Keratinocyte (primary cell): ENCODE results near the gene P2RX2. TPM values are rescaled to one million over a fixed set of nuclear protein-coding genes. Genes with fewer than 3 reads are reported as not detected.

ENCODE experiments used
- DNase-seq: peaks from one replicate; pipeline ENCODE4 v3.0.0-alpha.2; 2011; ENCODE audit warnings: low read depth, missing footprints, low spot score
- FAIRE-seq: peaks from 2 replicates; lab custom pipeline; 2011; peaks lifted over from hg19 to GRCh38; lab: Jason Lieb, UNC
- H2AFZ ChIP-seq: 2 replicates; pipeline ENCODE4 v1.6.0; 2012; ENCODE audit warnings: low read length, control low read depth, inconsistent platforms; ENCODE audit not compliant: control insufficient read depth
- H3K27ac ChIP-seq: 2 replicates; pipeline ENCODE4 v1.5.1; 2011; ENCODE audit warnings: low read length; ENCODE audit not compliant: control insufficient read depth, insufficient read depth
- H3K27me3 ChIP-seq: 3 replicates; pipeline ENCODE4 v1.6.0; 2011; ENCODE audit warnings: low read length; ENCODE audit not compliant: control insufficient read depth, insufficient read depth; ENCODE audit errors: extremely low read depth
- H3K36me3 ChIP-seq, 2 experiments: 2 replicates in 1 of 2; 3 replicates in 1 of 2; pipeline ENCODE4 v1.5.1; 2011; ENCODE audit warnings: low read length in 2 of 2, mild to moderate bottlenecking in 1 of 2; ENCODE audit not compliant: control insufficient read depth in 2 of 2, insufficient read depth in 2 of 2; ENCODE audit errors: extremely low read depth in 1 of 2
- H3K4me1 ChIP-seq: 3 replicates; pipeline ENCODE4 v1.5.1; 2011; ENCODE audit warnings: low read length; ENCODE audit not compliant: control insufficient read depth, insufficient read depth; ENCODE audit errors: extremely low read depth
- H3K4me2 ChIP-seq: 3 replicates; pipeline ENCODE4 v1.6.0; 2011; ENCODE audit warnings: low read depth, low read length; ENCODE audit not compliant: control insufficient read depth, insufficient read depth; ENCODE audit errors: extremely low read depth
- H3K4me3 ChIP-seq, 3 experiments: fragments of 200-600 bp in 1 of 3; sonication (generic) in 1 of 3; 2 replicates in 2 of 3; 3 replicates in 1 of 3; pipeline ENCODE4 v1.5.1; 2011 to 2016; ENCODE audit warnings: low read length in 3 of 3, mild to moderate bottlenecking in 3 of 3, control low read depth in 2 of 3, inconsistent platforms in 1 of 3, low read depth in 1 of 3, mixed read lengths in 1 of 3, mixed run types in 1 of 3, moderate library complexity in 1 of 3; ENCODE audit not compliant: control insufficient read depth in 2 of 3, insufficient read depth in 2 of 3; ENCODE audit errors: extremely low read depth in 1 of 3
- H3K79me2 ChIP-seq: 2 replicates; pipeline ENCODE4 v1.6.0; 2012; ENCODE audit warnings: low read length; ENCODE audit not compliant: control insufficient read depth, insufficient read depth
- H3K9ac ChIP-seq: 3 replicates; pipeline ENCODE4 v1.6.0; 2011; ENCODE audit warnings: low read length; ENCODE audit not compliant: control insufficient read depth, insufficient read depth; ENCODE audit errors: extremely low read depth
- H3K9me1 ChIP-seq: 3 replicates; pipeline ENCODE4 v1.6.0; 2011; ENCODE audit warnings: low read length; ENCODE audit not compliant: control insufficient read depth, insufficient read depth; ENCODE audit errors: extremely low read depth
- H3K9me3 ChIP-seq: 2 replicates; pipeline ENCODE4 v1.5.1; 2012; ENCODE audit warnings: low read depth, low read length; ENCODE audit not compliant: control insufficient read depth
- H4K20me1 ChIP-seq: 3 replicates; pipeline ENCODE4 v1.6.0; 2011; ENCODE audit warnings: low read length; ENCODE audit not compliant: control insufficient read depth, insufficient read depth; ENCODE audit errors: extremely low read depth
- CTCF ChIP-seq, 3 experiments: IDR thresholded peaks in 1 of 3; conservative IDR thresholded peaks in 1 of 3; optimal IDR thresholded peaks in 1 of 3; 2 replicates in 2 of 3; 3 replicates in 1 of 3; pipeline versions ENCODE3 to v1.5.1; 2011; ENCODE audit warnings: low read length in 3 of 3, mild to moderate bottlenecking in 3 of 3, moderate library complexity in 2 of 3, control low read depth in 1 of 3, inconsistent platforms in 1 of 3; ENCODE audit not compliant: insufficient read depth in 2 of 3; ENCODE audit errors: extremely low read depth in 1 of 3
- EZH2 ChIP-seq: IDR thresholded peaks from one replicate; pipeline ENCODE4 v1.6.1; 2012; ENCODE audit warnings: inconsistent platforms, mild to moderate bottlenecking, low read length, moderate library complexity
- dilution Hi-C: fragments of 300-500 bp; cut with MboI; formaldehyde crosslinking; loops from one replicate; pipeline ENCODE4 v1.7.0; 2020; ENCODE audit warnings: low sequenced_read_pairs; ENCODE audit not compliant: extremely low pct_ligation_motif_present
- polyA plus RNA-seq, 5 experiments: library from polyadenylated mRNA; depleted of rRNA in 3 of 5; stranded (reverse) in 3 of 5; stranded (forward) in 1 of 5; unstranded in 1 of 5; fragments of >200 nt; gene quantifications; 1 replicate in 1 of 5; 2 replicates in 3 of 5; 3 replicates in 1 of 5; pipeline versions ENCODE4 v1.2.1 to v1.2.3, GENCODE V29; 2011 to 2012; ENCODE audit warnings: missing spikeins in 2 of 5, low read depth in 1 of 5, low replicate concordance in 1 of 5

The P2RX2 gene
- polyA plus RNA-seq, 1 donor (not counting 4 experiments of a cell fraction or from before 2014, with no cell fraction given) = not detected

- no peak overlapping the region for H3K4me3 ChIP-seq
- no peak overlapping the region for H3K27ac ChIP-seq
- H2AFZ ChIP-seq = no peak overlapping the region
- no peak overlapping the region for H3K9ac ChIP-seq
- FAIRE-seq (no peak), DNase-seq (no peak)
- H3K4me1 ChIP-seq = no peaks in the 10 kb centered on the region
- H3K36me3 ChIP-seq = peaks cover 35 to 47% of the 10 kb centered on the region in 2 experiments
- H4K20me1 ChIP-seq = no peaks in the 10 kb centered on the region
- TF ChIP-seq EZH2 (no peak), CTCF (optimal IDR thresholded peaks at IDR 0.05 in 1 of 3, IDR thresholded peaks at IDR 0.05 in 1 of 3, conservative IDR thresholded peaks at IDR 0.05 in 1 of 3; ENCODE audit: extremely low read depth in 1 of 3, insufficient read depth in 2 of 3, low read length in 3 of 3) (no peak)
- dilution Hi-C loops = no loop called here
- H3K27me3 ChIP-seq = no peaks in the 10 kb centered on the region
- no peaks in the 10 kb centered on the region for H3K9me1 ChIP-seq
- no peaks in the 10 kb centered on the region for H3K9me3 ChIP-seq
- no peaks in the 10 kb centered on the region for H3K79me2 ChIP-seq
- no peak overlapping the region for H3K4me2 ChIP-seq
These were observed 41.5 kb downstream of the P2RX2 start for GRCh38 chr12:132660052-132660451.

DNA sequence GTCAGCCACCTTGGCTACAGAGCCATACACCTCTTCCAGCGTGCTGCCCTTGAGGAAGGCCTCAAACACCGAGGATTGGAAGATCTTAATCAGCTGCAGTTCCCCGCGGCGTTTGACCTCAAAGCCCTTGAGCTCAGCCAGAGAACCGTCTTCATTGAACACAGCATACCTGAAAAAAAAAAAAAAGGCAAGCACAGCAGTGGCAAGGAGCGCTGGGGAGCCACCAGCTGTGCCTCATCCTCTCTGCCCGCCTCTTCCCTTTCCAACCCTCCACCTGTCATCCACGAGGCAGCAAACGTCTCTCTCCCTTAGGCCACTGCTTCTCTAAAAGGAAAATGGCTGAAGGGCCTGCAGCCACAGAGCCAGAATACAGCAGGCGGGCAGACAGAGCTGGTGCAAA, 42.4 kb downstream of the P2RX2 start:
- FAIRE-seq = no peak
- Histone ChIP-seq H3K4me3 (no peak overlapping the region), H3K79me2 (no peaks in the 10 kb centered on the region), H4K20me1 (no peaks in the 10 kb centered on the region), H3K9ac (no peak overlapping the region), H3K27ac (no peak overlapping the region), H3K36me3 (peaks cover 36 to 48% of the 10 kb centered on the region in 2 experiments), H2AFZ (no peak overlapping the region), H3K4me2 (no peak overlapping the region), H3K9me1 (no peaks in the 10 kb centered on the region), H3K27me3 (no peaks in the 10 kb centered on the region), H3K9me3 (no peaks in the 10 kb centered on the region), H3K4me1 (no peaks in the 10 kb centered on the region)
- TF ChIP-seq CTCF (optimal IDR thresholded peaks at IDR 0.05 in 1 of 3, IDR thresholded peaks at IDR 0.05 in 1 of 3, conservative IDR thresholded peaks at IDR 0.05 in 1 of 3; ENCODE audit: extremely low read depth in 1 of 3, insufficient read depth in 2 of 3, low read length in 3 of 3) (no peak), EZH2 (no peak)
- DNase-seq = no peak
- dilution Hi-C loops = no loop called here
